ENCODE measurements around the gene RAB33B.

Gene RAB33B

GRCh38 chr4:139503622-139504166, 49.8 kb downstream of the RAB33B start:
- Histone ChIP-seq H3K4me1 (ENCODE audit: low read length) (peaks cover 4% of the 10 kb centered on the region; the same call in 1 of the 2 replicates), H2AFZ (ENCODE audit: low read depth, low read length) (no peak overlapping the region), H3K27me3 (ENCODE audit: low read depth, low read length) (no peaks in the 10 kb centered on the region), H4K20me1 (ENCODE audit: insufficient read depth, low read length) (no peaks in the 10 kb centered on the region), H3K79me2 (ENCODE audit: low read length) (no peaks in the 10 kb centered on the region), H3K4me3 (ENCODE audit: low read length) (no peak overlapping the region), H3K27ac (ENCODE audit: low read length) (no peak overlapping the region), H3K9me3 (ENCODE audit: insufficient read depth, low read length) (no peaks in the 10 kb centered on the region), H3K9ac (ENCODE audit: low read length) (no peak overlapping the region), H3K36me3 (replicated peaks; ENCODE audit: low read depth, low read length) (peaks cover 33% of the 10 kb centered on the region), H3K4me2 (ENCODE audit: low read length) (no peak overlapping the region)
- TF ChIP-seq EZH2phosphoT487 (IDR thresholded peaks at IDR 0.05; ENCODE audit: low read depth), result no peak

GRCh38 chr4:139506774-139507173, 52.9 kb downstream of the RAB33B start:
- no peak overlapping the region for H3K9ac ChIP-seq (ENCODE audit: low read length)
- no peaks in the 10 kb centered on the region for H3K9me3 ChIP-seq (ENCODE audit: insufficient read depth, low read length)
- H3K36me3 ChIP-seq (replicated peaks; ENCODE audit: low read depth, low read length), result peaks cover 59% of the 10 kb centered on the region
- H3K4me2 ChIP-seq (ENCODE audit: low read length), result no peak overlapping the region
- H4K20me1 ChIP-seq (ENCODE audit: insufficient read depth, low read length), result no peaks in the 10 kb centered on the region
- H3K27ac ChIP-seq (ENCODE audit: low read length), result no peak overlapping the region
- no peaks in the 10 kb centered on the region for H3K27me3 ChIP-seq (ENCODE audit: low read depth, low read length)
- no peak overlapping the region for H2AFZ ChIP-seq (ENCODE audit: low read depth, low read length)
- no peaks in the 10 kb centered on the region for H3K79me2 ChIP-seq (ENCODE audit: low read length)
- peaks cover 4% of the 10 kb centered on the region; the same call in 1 of the 2 replicates for H3K4me1 ChIP-seq (ENCODE audit: low read length)
- no peak overlapping the region for H3K4me3 ChIP-seq (ENCODE audit: low read length)
- no peak for TF ChIP-seq EZH2phosphoT487 (IDR thresholded peaks at IDR 0.05; ENCODE audit: low read depth)
- no peak for TF ChIP-seq CTCF (IDR thresholded peaks at IDR 0.05; ENCODE audit: low read depth, low read length)

DNA sequence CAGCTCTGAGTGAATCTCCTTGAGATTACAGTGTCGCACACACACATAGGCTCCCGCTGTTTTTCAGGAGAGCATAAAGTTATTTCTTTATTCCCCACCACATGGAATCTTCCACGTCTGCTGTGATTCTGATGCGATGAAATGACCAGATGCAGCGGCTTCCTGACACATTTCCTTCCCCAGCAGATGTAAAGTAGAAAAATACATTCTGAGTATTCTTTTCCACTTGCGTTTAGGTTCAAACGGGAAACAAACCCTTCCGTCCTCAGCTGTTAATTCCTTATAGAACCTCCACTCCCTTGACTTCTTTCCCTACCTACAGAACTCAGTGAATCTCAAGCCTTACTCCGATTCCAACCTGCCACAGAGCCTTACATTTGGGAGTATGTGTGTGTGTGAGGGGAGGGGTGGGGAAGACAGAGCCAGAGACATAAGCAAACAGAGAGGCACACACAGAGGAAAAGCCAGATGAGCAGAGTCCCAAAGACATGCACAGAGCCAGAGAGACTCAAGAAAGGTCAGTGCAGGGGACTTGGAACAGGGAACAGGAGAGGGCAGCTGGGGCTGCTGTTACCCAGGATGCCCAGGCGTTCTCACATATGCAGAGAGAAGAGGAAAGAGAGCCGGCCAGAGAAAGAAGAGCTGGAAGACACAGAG, 54.8 kb downstream of the RAB33B start:
- Histone ChIP-seq H3K4me2 (ENCODE audit: low read length) (no peak overlapping the region), H3K27me3 (ENCODE audit: low read depth, low read length) (no peaks in the 10 kb centered on the region), H3K36me3 (replicated peaks; ENCODE audit: low read depth, low read length) (peaks cover 69% of the 10 kb centered on the region), H2AFZ (ENCODE audit: low read depth, low read length) (no peak overlapping the region), H4K20me1 (ENCODE audit: insufficient read depth, low read length) (no peaks in the 10 kb centered on the region), H3K4me1 (ENCODE audit: low read length) (peaks cover 2% of the 10 kb centered on the region; the same call in 1 of the 2 replicates), H3K9me3 (ENCODE audit: insufficient read depth, low read length) (no peaks in the 10 kb centered on the region), H3K9ac (ENCODE audit: low read length) (no peak overlapping the region), H3K27ac (ENCODE audit: low read length) (no peak overlapping the region), H3K4me3 (ENCODE audit: low read length) (no peak overlapping the region), H3K79me2 (ENCODE audit: low read length) (no peaks in the 10 kb centered on the region)
- no peak for TF ChIP-seq EZH2phosphoT487 (IDR thresholded peaks at IDR 0.05; ENCODE audit: low read depth)
- no peak for TF ChIP-seq CTCF (IDR thresholded peaks at IDR 0.05; ENCODE audit: low read depth, low read length)

- Histone ChIP-seq H3K27me3 (ENCODE audit: low read depth, low read length) (no peaks in the 10 kb centered on the region), H3K9ac (ENCODE audit: low read length) (no peak overlapping the region), H3K79me2 (ENCODE audit: low read length) (no peaks in the 10 kb centered on the region), H3K27ac (ENCODE audit: low read length) (no peak overlapping the region), H3K4me2 (ENCODE audit: low read length) (no peak overlapping the region), H3K36me3 (replicated peaks; ENCODE audit: low read depth, low read length) (peaks cover 67% of the 10 kb centered on the region), H4K20me1 (ENCODE audit: insufficient read depth, low read length) (no peaks in the 10 kb centered on the region), H3K9me3 (ENCODE audit: insufficient read depth, low read length) (no peaks in the 10 kb centered on the region), H2AFZ (ENCODE audit: low read depth, low read length) (no peak overlapping the region), H3K4me3 (ENCODE audit: low read length) (no peak overlapping the region), H3K4me1 (ENCODE audit: low read length) (no peaks in the 10 kb centered on the region)
- TF ChIP-seq EZH2phosphoT487 (IDR thresholded peaks at IDR 0.05; ENCODE audit: low read depth) (no peak), CTCF (IDR thresholded peaks at IDR 0.05; ENCODE audit: low read depth, low read length) (peak; percentile 67)
Observed at GRCh38 chr4:139509727-139510410, 55.9 kb downstream of the RAB33B start.

Data from OCI-LY3 (cell line).